ENCODE results near the gene ZFAND3. TPM values are rescaled to one million over a fixed set of nuclear protein-coding genes. Genes with fewer than 3 reads are reported as not detected.

Gene ZFAND3
- polyA plus RNA-seq, 4 donors: 140 to 179 (median 177) TPM

GRCh38 chr6:37826188-37826587 lies 6.7 kb downstream of the ZFAND3 start:
- DNase-seq (ENCODE audit: low read depth in 4 of 4, low spot score in 3 of 4): no peak

- no peak for DNase-seq (ENCODE audit: low read depth in 4 of 4, low spot score in 3 of 4)
Measured at GRCh38 chr6:37826993-37827392, 7.5 kb downstream of the ZFAND3 start.

GRCh38 chr6:37827603-37828265 lies 8.2 kb downstream of the ZFAND3 start:
- no peak for DNase-seq (ENCODE audit: low read depth in 4 of 4, low spot score in 3 of 4)

DNA sequence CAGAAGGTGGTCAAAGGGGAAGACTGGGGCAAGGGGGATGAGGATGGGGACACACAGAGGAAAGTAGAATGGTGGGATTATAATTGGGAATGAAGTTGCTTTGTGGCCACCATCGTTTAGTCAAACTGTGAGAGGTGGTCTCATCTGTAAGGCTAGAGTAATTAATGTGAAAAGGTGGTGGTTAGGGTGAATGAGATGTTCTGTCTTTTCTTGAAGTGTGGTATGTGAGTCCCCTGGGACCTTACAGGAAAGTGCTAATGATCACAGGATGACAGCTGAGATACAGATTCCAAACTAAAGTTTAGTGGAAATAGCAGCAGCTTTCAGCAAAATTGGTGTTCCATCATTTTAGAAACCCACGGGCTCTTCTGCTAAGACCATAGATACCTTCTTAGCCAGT lies 10.7 kb downstream of the ZFAND3 start:
- no peak for DNase-seq (ENCODE audit: low read depth in 4 of 4, low spot score in 3 of 4)

DNA sequence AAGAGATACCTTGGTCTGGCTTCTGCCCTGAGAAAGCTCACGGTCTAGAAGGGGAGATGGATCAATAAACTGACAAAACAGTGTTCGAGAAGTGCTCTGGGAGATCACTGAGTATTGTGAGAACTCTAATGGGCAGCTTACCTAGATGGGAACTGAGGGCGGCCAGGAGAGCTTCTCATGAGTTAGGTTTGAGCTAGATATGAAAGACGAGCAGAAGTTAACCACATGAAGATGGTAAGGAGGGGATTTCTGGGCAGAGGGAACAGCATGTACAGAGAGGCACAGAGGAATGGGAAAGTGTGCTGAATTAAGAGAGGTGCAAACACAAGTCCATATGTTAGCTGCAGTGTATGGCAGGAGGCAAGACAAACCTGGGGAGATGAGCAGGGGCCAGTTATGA lies 11.9 kb downstream of the ZFAND3 start:
- DNase-seq (ENCODE audit: low read depth in 4 of 4, low spot score in 3 of 4): no peak

GRCh38 chr6:37835923-37836322 lies 16.4 kb downstream of the ZFAND3 start:
- no peak for DNase-seq (ENCODE audit: low read depth in 4 of 4, low spot score in 3 of 4)

DNA sequence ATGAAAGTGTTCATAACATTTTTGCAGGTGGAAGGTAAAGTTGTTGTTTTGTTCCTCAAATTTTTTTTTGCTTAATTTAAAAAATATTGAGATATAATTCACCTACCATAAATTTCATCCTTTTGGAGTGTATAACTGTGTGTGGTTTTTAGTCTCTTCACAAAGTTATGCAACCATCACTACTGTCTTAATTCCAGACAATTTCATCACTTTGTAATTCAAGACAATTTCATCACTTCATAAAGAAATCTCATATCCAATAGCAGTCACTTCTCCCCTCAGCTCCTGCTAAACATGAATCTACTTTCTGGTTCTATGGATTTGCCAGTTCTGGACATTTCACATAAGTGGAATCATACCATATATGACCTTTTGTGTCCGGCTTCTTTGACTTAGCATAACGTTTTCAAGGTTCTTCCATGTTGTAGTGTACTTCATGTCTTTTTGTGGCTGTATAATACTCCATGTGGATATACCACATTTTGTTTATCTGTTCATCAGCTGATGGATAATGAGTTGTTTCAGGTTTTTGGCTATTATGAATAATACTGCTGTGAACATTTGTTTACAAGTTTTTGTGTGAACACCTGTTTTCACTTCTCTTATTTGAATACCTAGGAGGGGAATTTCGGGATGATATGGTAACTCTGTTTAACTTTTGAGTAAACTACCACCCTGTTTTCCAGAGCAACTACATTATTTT lies 18.8 kb downstream of the ZFAND3 start:
- no peak for DNase-seq (ENCODE audit: low read depth in 4 of 4, low spot score in 3 of 4)

GRCh38 chr6:37840143-37840939 lies 20.8 kb downstream of the ZFAND3 start:
- DNase-seq (ENCODE audit: low read depth in 4 of 4, low spot score in 3 of 4): no peak

- no peak for DNase-seq (ENCODE audit: low read depth in 4 of 4, low spot score in 3 of 4)
Measured at GRCh38 chr6:37840940-37841300, 21.4 kb downstream of the ZFAND3 start.

DNA sequence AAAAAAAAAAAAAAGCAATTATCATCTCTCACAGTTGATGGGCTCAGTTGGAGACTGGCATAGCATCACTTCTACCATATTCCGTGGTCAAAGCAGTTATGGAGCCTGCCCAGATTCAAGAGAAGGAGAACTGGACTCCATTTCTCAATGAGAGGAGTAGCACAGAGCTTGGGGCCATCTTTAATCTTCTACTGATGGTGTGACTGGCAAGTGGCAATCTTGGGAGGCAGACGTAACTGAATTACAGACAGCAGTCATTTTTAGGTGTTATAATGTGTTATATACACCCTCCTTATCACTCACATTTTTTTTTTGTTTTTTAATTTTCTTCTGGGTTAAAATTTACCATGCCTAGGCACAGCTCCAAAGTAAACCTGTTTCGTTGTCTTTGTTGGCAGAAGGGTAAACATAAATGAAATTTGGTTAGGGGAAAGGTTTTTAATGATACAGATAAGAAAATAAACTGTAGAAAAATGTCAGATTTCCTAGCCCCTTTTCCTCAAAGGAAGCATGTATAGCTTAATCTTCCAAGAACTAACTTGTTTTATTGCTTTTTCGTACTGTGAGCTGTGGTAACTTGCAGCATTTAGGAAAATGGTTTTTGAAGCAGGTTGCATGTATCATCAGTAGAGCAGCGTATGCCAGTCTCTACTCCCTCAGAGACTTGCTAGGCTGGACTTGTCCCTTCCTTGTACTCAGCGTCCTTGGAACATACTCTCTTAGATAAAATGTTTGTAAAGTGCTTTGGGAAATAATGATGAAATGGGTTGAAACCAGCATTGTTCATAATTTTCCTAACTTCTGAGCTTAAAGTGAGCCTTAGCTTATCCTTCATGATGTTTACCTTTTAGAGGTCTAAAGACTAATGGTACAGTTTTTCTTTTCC lies 25.7 kb downstream of the ZFAND3 start:
- no peak for DNase-seq (ENCODE audit: low read depth in 4 of 4, low spot score in 3 of 4)

DNA sequence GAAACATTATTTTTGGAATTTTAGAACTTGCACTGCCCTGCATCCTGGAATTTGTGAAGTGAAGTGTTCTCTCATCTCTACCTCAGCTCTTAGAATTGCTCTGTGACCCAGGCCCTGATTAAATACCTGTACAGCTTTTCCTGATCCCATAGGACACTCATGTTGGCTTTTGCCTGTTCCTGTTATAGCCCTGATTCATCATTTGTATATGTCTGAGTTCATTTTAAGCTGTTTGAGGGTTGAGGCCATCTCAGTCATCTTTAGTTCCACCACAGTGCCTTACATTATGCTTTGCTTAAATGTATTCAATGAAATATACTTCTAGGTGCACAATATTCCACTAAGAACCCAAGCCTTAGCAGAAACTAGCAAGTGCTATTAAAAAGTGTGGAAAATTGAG lies 26.4 kb downstream of the ZFAND3 start:
- no peak for DNase-seq (ENCODE audit: low read depth in 4 of 4, low spot score in 3 of 4)

DNA sequence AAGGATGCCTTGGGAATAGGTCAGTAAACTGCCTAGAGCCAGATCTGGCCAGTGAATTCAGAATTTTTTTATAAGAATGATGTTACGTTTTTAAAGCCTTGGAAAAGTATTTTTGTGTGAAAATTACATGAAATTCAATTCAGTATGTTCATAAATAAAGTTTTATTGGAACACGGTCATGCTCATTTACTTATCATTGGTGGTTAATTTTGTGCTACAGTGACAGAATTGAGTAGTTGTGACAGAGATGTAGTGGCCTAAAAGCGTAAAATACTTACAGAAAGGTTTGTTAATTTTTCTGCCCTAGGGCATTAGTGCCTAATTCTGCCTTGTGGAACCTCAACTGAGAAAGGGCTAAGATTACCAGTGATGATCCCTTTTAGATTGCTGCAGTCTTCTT lies 28.2 kb downstream of the ZFAND3 start:
- DNase-seq (ENCODE audit: low read depth in 4 of 4, low spot score in 3 of 4): no peak

- DNase-seq (ENCODE audit: low read depth in 4 of 4, low spot score in 3 of 4): peak in 1 of 4 donors; percentile 8
Measured at GRCh38 chr6:37848371-37848770, 28.8 kb downstream of the ZFAND3 start.

DNA sequence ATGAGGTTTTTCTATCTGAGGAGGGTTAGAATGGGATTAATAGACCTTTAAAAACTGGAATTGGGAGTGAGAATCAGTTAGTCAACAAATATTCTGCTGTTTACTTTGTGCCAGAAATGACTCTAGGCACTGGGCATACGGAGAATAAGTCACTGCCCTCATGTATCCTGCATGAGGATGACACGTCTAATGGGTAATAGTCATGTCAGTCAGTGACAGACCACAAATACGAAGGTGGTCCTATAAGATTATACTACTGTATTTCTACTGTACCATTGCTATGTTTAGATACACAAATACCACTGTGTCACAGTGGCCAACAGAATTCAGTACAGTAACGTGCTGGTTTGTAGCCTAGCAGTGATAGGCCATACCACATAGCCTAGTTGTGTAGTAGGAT lies 30.7 kb downstream of the ZFAND3 start:
- no peak for DNase-seq (ENCODE audit: low read depth in 4 of 4, low spot score in 3 of 4)

- DNase-seq (ENCODE audit: low read depth in 4 of 4, low spot score in 3 of 4): no peak
Measured at GRCh38 chr6:37850728-37851285, 31.3 kb downstream of the ZFAND3 start.

GRCh38 chr6:37851997-37852524 lies 32.5 kb downstream of the ZFAND3 start:
- DNase-seq (ENCODE audit: low read depth in 4 of 4, low spot score in 3 of 4): no peak

GRCh38 chr6:37856285-37856684 lies 36.8 kb downstream of the ZFAND3 start:
- DNase-seq (ENCODE audit: low read depth in 4 of 4, low spot score in 3 of 4): no peak

GRCh38 chr6:37858363-37858762 lies 38.8 kb downstream of the ZFAND3 start:
- DNase-seq (ENCODE audit: low read depth in 4 of 4, low spot score in 3 of 4): no peak

DNA sequence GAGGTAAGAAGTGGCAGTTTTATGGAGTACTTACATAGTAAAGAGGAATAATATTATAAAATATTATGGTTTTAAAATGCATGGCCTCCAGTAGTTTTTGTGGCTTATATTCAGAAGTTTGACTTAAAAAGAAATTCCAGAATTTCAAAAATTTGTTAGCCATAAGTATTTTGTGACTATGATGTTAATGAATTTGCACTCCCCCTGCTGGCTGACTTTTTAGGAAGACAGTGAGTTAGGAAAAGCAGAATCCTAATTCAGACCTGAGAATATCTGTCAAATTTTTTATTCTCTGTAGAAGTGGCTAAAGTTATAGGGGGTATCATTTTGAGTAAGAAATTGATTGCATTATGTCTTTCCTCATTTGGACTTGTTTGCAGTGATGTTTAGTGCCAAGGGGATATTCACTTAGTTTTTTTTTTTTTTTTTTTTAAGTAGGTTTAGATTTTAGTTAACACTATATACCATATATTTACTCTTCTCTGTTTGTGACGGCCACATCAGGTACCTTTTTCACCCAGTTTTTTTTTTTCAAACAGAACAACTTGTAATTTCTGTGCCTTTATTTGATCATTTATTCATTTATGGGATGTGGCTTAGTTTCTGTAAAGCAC lies 40.8 kb downstream of the ZFAND3 start:
- DNase-seq (ENCODE audit: low read depth in 4 of 4, low spot score in 3 of 4): peak in 3 of 4 donors; percentile 8 to 28 (median 12)

DNA sequence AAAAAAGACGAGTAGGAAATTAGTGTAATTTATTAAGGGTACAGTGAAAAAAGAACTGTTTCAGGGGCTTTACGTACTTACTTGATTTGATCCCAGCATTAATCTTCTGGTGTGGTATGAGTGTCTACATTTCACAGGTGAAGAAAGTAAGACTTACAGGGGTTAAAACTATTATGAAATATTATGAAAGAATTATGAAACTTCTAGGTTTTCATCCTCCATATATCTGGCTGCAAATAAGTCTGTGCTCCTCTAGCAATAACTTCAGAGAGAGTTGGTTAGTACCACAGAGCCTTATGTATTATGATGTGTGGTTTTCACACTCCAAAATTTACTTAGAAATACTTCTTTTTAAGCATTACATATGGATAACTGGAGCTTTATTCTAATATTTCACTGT lies 41.9 kb downstream of the ZFAND3 start:
- no peak for DNase-seq (ENCODE audit: low read depth in 4 of 4, low spot score in 3 of 4)
